HepG2 (cell line): ENCODE measurements around the gene ANKRD13D. TPM values are rescaled to one million over a fixed set of nuclear protein-coding genes. Genes with fewer than 3 reads are reported as not detected.

Experiments used
- HCFC1 ChIP-seq: fragments of 150-350 bp; IDR thresholded peaks from 2 replicates; pipeline ENCODE4 v1.6.1; 2014; ENCODE audit warnings: low read depth, low read length
- HNRNPUL1 ChIP-seq: fragments of 200-400 bp; formaldehyde crosslinking; IDR thresholded peaks from 2 replicates; pipeline ENCODE4 v1.6.1; 2017; ENCODE audit warnings: low read depth, mild to moderate bottlenecking, low read length, moderate library complexity
- ISL2 ChIP-seq: sonication (generic); formaldehyde crosslinking; IDR thresholded peaks from 2 replicates; pipeline ENCODE4 v1.5.0; 2020; ENCODE audit warnings: missing genetic modification reagents
- KAT8 ChIP-seq: IDR thresholded peaks from 2 replicates; pipeline ENCODE4 v1.6.1; 2016; ENCODE audit warnings: missing genetic modification reagents, missing compliant biosample characterization
- NCOR1 ChIP-seq: fragments of 200-600 bp; sonication (generic); IDR thresholded peaks from 2 replicates; pipeline ENCODE4 v1.7.0; 2017; ENCODE audit warnings: antibody characterized with exemption, low read length, borderline replicate concordance
- STAT5B ChIP-seq: sonication (generic); formaldehyde crosslinking; IDR thresholded peaks from 2 replicates; pipeline ENCODE4 v1.4.0; 2020; ENCODE audit warnings: missing genetic modification reagents
- ZBTB20 ChIP-seq: sonication (generic); formaldehyde crosslinking; IDR thresholded peaks from 2 replicates; pipeline ENCODE4 v1.8.1; 2023; ENCODE audit warnings: missing genetic modification reagents, low read depth, mild to moderate bottlenecking, borderline replicate concordance
- ZFY ChIP-seq: sonication (generic); formaldehyde crosslinking; IDR thresholded peaks from 2 replicates; pipeline ENCODE4 v1.4.0; 2020; ENCODE audit warnings: missing genetic modification reagents
- ZNF3 ChIP-seq: IDR thresholded peaks from 2 replicates; pipeline ENCODE4 v1.7.0; 2017; ENCODE audit warnings: inconsistent platforms
- ZNF30 ChIP-seq: sonication (generic); formaldehyde crosslinking; IDR thresholded peaks from 2 replicates; pipeline ENCODE4 v1.5.0; 2020; ENCODE audit warnings: mild to moderate bottlenecking, missing genetic modification reagents
- ZNF326 ChIP-seq: sonication (generic); formaldehyde crosslinking; IDR thresholded peaks from 2 replicates; pipeline ENCODE4 v1.4.0; 2020; ENCODE audit warnings: missing genetic modification reagents, borderline replicate concordance
- ZNF451 ChIP-seq: sonication (generic); formaldehyde crosslinking; IDR thresholded peaks from 2 replicates; pipeline ENCODE4 v1.5.0; 2020; ENCODE audit warnings: mild to moderate bottlenecking, missing genetic modification reagents
- ZNF468 ChIP-seq: sonication (generic); formaldehyde crosslinking; IDR thresholded peaks from 2 replicates; pipeline ENCODE4 v1.8.0; 2022; ENCODE audit warnings: mild to moderate bottlenecking, moderate library complexity, missing genetic modification reagents
- polyA plus RNA-seq, 8 experiments: library from polyadenylated mRNA; depleted of rRNA in 3 of 8; stranded (reverse) in 7 of 8; unstranded in 1 of 8; fragments of >200 nt; fragmentation: Illumina TruSeq in 4 of 8; extraction: Trizol in 4 of 8; gene quantifications; 2 replicates each; pipeline versions ENCODE4 v1.2.1 to v1.2.3, GENCODE V29; 2011 to 2016; ENCODE audit warnings: low read depth in 4 of 8, missing spikeins in 1 of 8, mixed read lengths in 1 of 8; ENCODE audit not compliant: insufficient read depth in 1 of 8
- total RNA-seq, 5 experiments: library from RNA; depleted of rRNA; stranded (reverse); fragments of >200 nt; fragmentation: Illumina TruSeq; extraction: Trizol; gene quantifications; 2 replicates each; pipeline ENCODE4 v1.2.3, GENCODE V29; 2016; ENCODE audit warnings: low read depth in 1 of 5
- TF ChIP-seq, protein P1 (sequence below): sonication (generic); formaldehyde crosslinking; IDR thresholded peaks from one replicate; pipeline ENCODE4 v1.5.1; 2020; ENCODE audit warnings: mild to moderate bottlenecking, missing genetic modification reagents; ENCODE audit errors: not compliant biosample characterization
- TF ChIP-seq, protein P2 (sequence below): IDR thresholded peaks from 2 replicates; pipeline ENCODE4 v1.4.0; 2020; ENCODE audit warnings: mild to moderate bottlenecking, missing genetic modification reagents
- TF ChIP-seq, protein P3 (sequence below): sonication (generic); formaldehyde crosslinking; IDR thresholded peaks from 2 replicates; pipeline ENCODE4 v1.4.0; 2020; ENCODE audit warnings: missing genetic modification reagents
- TF ChIP-seq, protein P4 (sequence below): sonication (generic); formaldehyde crosslinking; IDR thresholded peaks from 2 replicates; pipeline ENCODE4 v1.4.0; 2020; ENCODE audit warnings: mild to moderate bottlenecking, low read depth, missing genetic modification reagents

The ANKRD13D gene
- total and polyA plus RNA-seq, 2 of the 13 experiments (the other 11 are each of a cell fraction or from before 2014, with no cell fraction given), result 18.6 to 27.3 TPM

DNA sequence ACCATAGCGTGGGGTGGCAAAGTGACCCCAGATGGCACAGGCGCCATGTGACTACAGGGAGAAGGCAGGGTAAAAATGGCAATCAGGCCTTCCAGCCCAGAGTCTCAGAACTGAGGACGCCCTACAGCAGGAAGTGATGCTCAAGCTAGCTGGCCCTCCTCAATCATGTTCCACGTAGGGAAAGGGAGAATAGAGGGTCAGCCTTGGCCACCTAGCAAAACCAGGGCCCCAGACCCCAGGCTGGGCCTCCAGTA is 978 bp upstream of the ANKRD13D start (continued):
- TF ChIP-seq, protein P1, sequence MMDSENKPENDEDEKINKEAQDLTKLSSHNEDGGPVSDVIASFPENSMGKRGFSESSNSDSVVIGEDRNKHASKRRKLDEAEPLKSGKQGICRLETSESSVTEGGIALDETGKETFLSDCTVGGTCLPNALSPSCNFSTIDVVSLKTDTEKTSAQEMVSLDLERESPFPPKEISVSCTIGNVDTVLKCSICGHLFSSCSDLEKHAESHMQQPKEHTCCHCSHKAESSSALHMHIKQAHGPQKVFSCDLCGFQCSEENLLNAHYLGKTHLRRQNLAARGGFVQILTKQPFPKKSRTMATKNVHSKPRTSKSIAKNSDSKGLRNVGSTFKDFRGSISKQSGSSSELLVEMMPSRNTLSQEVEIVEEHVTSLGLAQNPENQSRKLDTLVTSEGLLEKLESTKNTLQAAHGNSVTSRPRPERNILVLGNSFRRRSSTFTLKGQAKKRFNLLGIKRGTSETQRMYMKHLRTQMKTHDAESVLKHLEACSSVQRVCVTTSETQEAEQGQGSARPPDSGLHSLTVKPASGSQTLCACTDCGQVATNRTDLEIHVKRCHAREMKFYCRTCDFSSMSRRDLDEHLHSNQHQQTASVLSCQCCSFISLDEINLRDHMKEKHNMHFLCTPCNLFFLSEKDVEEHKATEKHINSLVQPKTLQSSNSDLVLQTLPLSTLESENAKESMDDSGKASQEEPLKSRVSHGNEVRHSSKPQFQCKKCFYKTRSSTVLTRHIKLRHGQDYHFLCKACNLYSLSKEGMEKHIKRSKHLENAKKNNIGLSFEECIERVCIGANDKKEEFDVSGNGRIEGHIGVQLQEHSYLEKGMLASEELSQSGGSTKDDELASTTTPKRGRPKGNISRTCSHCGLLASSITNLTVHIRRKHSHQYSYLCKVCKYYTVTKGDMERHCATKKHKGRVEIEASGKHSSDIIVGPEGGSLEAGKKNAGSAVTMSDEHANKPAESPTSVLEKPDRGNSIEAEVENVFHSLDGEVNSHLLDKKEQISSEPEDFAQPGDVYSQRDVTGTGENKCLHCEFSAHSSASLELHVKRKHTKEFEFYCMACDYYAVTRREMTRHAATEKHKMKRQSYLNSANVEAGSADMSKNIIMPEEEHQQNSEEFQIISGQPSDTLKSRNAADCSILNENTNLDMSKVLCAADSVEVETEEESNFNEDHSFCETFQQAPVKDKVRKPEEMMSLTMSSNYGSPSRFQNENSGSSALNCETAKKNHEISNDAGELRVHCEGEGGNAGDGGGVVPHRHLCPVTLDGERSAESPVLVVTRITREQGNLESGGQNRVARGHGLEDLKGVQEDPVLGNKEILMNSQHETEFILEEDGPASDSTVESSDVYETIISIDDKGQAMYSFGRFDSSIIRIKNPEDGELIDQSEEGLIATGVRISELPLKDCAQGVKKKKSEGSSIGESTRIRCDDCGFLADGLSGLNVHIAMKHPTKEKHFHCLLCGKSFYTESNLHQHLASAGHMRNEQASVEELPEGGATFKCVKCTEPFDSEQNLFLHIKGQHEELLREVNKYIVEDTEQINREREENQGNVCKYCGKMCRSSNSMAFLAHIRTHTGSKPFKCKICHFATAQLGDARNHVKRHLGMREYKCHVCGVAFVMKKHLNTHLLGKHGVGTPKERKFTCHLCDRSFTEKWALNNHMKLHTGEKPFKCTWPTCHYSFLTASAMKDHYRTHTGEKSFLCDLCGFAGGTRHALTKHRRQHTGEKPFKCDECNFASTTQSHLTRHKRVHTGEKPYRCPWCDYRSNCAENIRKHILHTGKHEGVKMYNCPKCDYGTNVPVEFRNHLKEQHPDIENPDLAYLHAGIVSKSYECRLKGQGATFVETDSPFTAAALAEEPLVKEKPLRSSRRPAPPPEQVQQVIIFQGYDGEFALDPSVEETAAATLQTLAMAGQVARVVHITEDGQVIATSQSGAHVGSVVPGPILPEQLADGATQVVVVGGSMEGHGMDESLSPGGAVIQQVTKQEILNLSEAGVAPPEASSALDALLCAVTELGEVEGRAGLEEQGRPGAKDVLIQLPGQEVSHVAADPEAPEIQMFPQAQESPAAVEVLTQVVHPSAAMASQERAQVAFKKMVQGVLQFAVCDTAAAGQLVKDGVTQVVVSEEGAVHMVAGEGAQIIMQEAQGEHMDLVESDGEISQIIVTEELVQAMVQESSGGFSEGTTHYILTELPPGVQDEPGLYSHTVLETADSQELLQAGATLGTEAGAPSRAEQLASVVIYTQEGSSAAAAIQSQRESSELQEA (CRISPR knock-in tag), result no peak
- TF ChIP-seq, protein P2, sequence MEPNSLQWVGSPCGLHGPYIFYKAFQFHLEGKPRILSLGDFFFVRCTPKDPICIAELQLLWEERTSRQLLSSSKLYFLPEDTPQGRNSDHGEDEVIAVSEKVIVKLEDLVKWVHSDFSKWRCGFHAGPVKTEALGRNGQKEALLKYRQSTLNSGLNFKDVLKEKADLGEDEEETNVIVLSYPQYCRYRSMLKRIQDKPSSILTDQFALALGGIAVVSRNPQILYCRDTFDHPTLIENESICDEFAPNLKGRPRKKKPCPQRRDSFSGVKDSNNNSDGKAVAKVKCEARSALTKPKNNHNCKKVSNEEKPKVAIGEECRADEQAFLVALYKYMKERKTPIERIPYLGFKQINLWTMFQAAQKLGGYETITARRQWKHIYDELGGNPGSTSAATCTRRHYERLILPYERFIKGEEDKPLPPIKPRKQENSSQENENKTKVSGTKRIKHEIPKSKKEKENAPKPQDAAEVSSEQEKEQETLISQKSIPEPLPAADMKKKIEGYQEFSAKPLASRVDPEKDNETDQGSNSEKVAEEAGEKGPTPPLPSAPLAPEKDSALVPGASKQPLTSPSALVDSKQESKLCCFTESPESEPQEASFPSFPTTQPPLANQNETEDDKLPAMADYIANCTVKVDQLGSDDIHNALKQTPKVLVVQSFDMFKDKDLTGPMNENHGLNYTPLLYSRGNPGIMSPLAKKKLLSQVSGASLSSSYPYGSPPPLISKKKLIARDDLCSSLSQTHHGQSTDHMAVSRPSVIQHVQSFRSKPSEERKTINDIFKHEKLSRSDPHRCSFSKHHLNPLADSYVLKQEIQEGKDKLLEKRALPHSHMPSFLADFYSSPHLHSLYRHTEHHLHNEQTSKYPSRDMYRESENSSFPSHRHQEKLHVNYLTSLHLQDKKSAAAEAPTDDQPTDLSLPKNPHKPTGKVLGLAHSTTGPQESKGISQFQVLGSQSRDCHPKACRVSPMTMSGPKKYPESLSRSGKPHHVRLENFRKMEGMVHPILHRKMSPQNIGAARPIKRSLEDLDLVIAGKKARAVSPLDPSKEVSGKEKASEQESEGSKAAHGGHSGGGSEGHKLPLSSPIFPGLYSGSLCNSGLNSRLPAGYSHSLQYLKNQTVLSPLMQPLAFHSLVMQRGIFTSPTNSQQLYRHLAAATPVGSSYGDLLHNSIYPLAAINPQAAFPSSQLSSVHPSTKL (CRISPR knock-in tag), result no peak
- TF ChIP-seq ZNF3 (CRISPR knock-in tag) (0 out of 2 replicates have a peak, but pooled peaks have one; percentile 17), HCFC1 (no peak), ZBTB20 (CRISPR knock-in tag) (peak; percentile 80; the same call in 1 of the 2 replicates), NCOR1 (no peak), ISL2 (CRISPR knock-in tag) (no peak), ZFY (no peak), HNRNPUL1 (no peak), ZNF451 (0 out of 2 replicates have a peak, but pooled peaks have one; percentile 30), ZNF30 (CRISPR knock-in tag) (no peak), ZNF326 (CRISPR knock-in tag) (no peak), KAT8 (CRISPR knock-in tag) (no peak), STAT5B (CRISPR knock-in tag) (no peak), ZNF468 (CRISPR knock-in tag) (peak; percentile 36; the same call in 1 of the 2 replicates)
- TF ChIP-seq, protein P3, sequence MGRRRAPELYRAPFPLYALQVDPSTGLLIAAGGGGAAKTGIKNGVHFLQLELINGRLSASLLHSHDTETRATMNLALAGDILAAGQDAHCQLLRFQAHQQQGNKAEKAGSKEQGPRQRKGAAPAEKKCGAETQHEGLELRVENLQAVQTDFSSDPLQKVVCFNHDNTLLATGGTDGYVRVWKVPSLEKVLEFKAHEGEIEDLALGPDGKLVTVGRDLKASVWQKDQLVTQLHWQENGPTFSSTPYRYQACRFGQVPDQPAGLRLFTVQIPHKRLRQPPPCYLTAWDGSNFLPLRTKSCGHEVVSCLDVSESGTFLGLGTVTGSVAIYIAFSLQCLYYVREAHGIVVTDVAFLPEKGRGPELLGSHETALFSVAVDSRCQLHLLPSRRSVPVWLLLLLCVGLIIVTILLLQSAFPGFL (CRISPR knock-in tag), result no peak
- TF ChIP-seq, protein P4, sequence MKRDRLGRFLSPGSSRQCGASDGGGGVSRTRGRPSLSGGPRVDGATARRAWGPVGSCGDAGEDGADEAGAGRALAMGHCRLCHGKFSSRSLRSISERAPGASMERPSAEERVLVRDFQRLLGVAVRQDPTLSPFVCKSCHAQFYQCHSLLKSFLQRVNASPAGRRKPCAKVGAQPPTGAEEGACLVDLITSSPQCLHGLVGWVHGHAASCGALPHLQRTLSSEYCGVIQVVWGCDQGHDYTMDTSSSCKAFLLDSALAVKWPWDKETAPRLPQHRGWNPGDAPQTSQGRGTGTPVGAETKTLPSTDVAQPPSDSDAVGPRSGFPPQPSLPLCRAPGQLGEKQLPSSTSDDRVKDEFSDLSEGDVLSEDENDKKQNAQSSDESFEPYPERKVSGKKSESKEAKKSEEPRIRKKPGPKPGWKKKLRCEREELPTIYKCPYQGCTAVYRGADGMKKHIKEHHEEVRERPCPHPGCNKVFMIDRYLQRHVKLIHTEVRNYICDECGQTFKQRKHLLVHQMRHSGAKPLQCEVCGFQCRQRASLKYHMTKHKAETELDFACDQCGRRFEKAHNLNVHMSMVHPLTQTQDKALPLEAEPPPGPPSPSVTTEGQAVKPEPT (CRISPR knock-in tag), result no peak
